ENCODE measurements around the gene ASMT. TPM values are rescaled to one million over a fixed set of nuclear protein-coding genes. Genes with fewer than 3 reads are reported as not detected.
A peak's percentile ranks its signal among the peaks of the same experiment; 100 is the strongest.

The ASMT gene
- total RNA-seq, 1 experiment from 2014 or later: not detected

- RAD21 ChIA-PET (ENCODE audit: low non-redundant PET in 1 of 2, low total read pairs in 2 of 2, uncharacterized antibody in 2 of 2, unreplicated experiment in 2 of 2): no interaction called here
- intact Hi-C loops (cut with micrococcal nuclease): loop anchor here (5.0 kb wide), 2 partner anchors 194 to 806 kb away; partner anchors contain the start of gene ASMTL
These were observed 31.1 kb downstream of the ASMT start for GRCh38 chrX:1646009-1646408.

More at GRCh38 chrX:1646009-1646408, 31.1 kb downstream of the ASMT start:
- Histone ChIP-seq H3K4me2 (ENCODE audit: low read length) (no peak overlapping the region), H3K9me3 (ENCODE audit: control insufficient read depth in 1 of 2, insufficient read depth in 1 of 2, low read depth in 1 of 2, low read length in 2 of 2) (peaks cover 0 to 3% of the 10 kb centered on the region in 2 experiments; a peak in 2 of 4 replicates), H3K27ac (ENCODE audit: low read depth, low read length) (no peak overlapping the region), H3K9ac (ENCODE audit: low read length) (no peak overlapping the region), H3K9me2 (ENCODE audit: insufficient read depth) (no peaks in the 10 kb centered on the region), H3K36me3 (ENCODE audit: control insufficient read depth in 1 of 2, insufficient read depth in 2 of 2, low read length in 2 of 2) (no peaks in the 10 kb centered on the region), H3K4me3 (replicated peaks in 1 of 2; ENCODE audit: low read depth in 1 of 2, low read length in 2 of 2) (no peak overlapping the region), H4K20me1 (ENCODE audit: insufficient read depth) (no peaks in the 10 kb centered on the region), H3K79me2 (ENCODE audit: insufficient read depth, low read length) (no peaks in the 10 kb centered on the region), H3K27me3 (ENCODE audit: insufficient read depth, low read length) (no peaks in the 10 kb centered on the region), H2AFZ (ENCODE audit: low read depth, low read length, poor library complexity, severe bottlenecking) (no peak overlapping the region), H3K4me1 (ENCODE audit: control insufficient read depth in 1 of 2, insufficient read depth in 2 of 2, low read length in 2 of 2) (peaks cover 0 to 2% of the 10 kb centered on the region in 2 experiments; a peak in 1 of 4 replicates)
- no TSS peak for BruUV-seq (replicated peaks)
- no peak for DNase-seq (ENCODE audit: low read depth, low spot score)
- no peak for ATAC-seq
- no peak for TF ChIP-seq CTCF (IDR thresholded peaks at IDR 0.05 in 2 of 3, conservative IDR thresholded peaks at IDR 0.05 in 1 of 3; ENCODE audit: borderline replicate concordance in 1 of 3, insufficient read depth in 1 of 3, low read depth in 2 of 3, low read length in 2 of 3)
- no peak for TF ChIP-seq ZFX (IDR thresholded peaks at IDR 0.05)
- TF ChIP-seq CEBPB (IDR thresholded peaks at IDR 0.05; ENCODE audit: low read depth): no peak
- TF ChIP-seq, protein P1, sequence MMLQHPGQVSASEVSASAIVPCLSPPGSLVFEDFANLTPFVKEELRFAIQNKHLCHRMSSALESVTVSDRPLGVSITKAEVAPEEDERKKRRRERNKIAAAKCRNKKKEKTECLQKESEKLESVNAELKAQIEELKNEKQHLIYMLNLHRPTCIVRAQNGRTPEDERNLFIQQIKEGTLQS (IDR thresholded peaks at IDR 0.05): no peak
- no peak for TF ChIP-seq EGR1 (IDR thresholded peaks at IDR 0.05; ENCODE audit: low read depth)
- TF ChIP-seq CBX3 (IDR thresholded peaks at IDR 0.05; ENCODE audit: low read depth): 0 out of 2 replicates have a peak, but pooled peaks have one; percentile 28
- TF ChIP-seq SIN3A (IDR thresholded peaks at IDR 0.05; ENCODE audit: low read depth): no peak
- CTCF ChIA-PET: no interaction called here
- POLR2A ChIA-PET: no interaction called here
